Right lobe of liver (tissue), 4 donors: Measurements from ENCODE around the gene TIGD1.

Source experiments
- POLR2A ChIP-seq: fragments of 450-650 bp; IDR thresholded peaks from one replicate; pipeline ENCODE4 v1.6.1; 2017; ENCODE audit warnings: antibody characterized with exemption, mild to moderate bottlenecking
- TF ChIP-seq, protein P1 (sequence below), 4 donors: fragments of 200-600 bp in 3 of 4; fragments of 450-650 bp in 1 of 4; IDR thresholded peaks; one replicate each; pipeline versions ENCODE4 v1.5.1 to v1.8.0; 2016 to 2022; ENCODE audit warnings: antibody characterized with exemption in 4 of 4, mild to moderate bottlenecking in 2 of 4
- donor health status: DM: no; HTN: no; CAD: no.
- donor health status: DM: no; HTN: no; CAD: no.
- donor health status: DM: no; HTN: yes; CAD: no.

DNA sequence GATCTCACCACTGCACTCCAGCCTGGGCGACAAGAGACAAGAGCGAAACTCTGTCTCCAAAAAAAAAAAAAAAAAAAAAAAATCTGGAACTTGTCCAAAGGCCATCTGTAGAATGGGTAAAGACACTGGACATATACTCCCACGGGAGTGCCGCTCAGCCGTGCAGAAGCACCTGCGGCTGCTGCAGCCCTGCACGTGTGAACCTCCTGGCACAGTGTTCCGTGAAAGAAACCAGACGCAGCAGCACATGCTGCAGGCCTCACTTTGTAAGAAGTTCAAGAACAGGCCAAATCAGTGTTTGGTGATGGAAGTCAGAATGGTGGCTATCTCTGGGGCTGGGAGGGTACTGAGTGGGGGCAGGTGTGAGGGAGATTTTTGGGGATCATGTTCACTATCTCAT is 17.9 kb downstream of the TIGD1 start:
- TF ChIP-seq POLR2A: no peak
- TF ChIP-seq, protein P1, sequence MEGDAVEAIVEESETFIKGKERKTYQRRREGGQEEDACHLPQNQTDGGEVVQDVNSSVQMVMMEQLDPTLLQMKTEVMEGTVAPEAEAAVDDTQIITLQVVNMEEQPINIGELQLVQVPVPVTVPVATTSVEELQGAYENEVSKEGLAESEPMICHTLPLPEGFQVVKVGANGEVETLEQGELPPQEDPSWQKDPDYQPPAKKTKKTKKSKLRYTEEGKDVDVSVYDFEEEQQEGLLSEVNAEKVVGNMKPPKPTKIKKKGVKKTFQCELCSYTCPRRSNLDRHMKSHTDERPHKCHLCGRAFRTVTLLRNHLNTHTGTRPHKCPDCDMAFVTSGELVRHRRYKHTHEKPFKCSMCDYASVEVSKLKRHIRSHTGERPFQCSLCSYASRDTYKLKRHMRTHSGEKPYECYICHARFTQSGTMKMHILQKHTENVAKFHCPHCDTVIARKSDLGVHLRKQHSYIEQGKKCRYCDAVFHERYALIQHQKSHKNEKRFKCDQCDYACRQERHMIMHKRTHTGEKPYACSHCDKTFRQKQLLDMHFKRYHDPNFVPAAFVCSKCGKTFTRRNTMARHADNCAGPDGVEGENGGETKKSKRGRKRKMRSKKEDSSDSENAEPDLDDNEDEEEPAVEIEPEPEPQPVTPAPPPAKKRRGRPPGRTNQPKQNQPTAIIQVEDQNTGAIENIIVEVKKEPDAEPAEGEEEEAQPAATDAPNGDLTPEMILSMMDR (IDR thresholded peaks at IDR 0.05): no peak
